ENCODE measurements around the gene HEXA.

Gene HEXA

GRCh38 chr15:72304596-72304995, 71.2 kb downstream of the HEXA start:
- Histone ChIP-seq H3K9me3 (ENCODE audit: insufficient read depth, low read depth, low read length) (no peaks in the 10 kb centered on the region), H3K4me1 (ENCODE audit: insufficient read depth, low read length) (no peaks in the 10 kb centered on the region), H3K27me3 (ENCODE audit: insufficient read depth, low read length) (peaks cover 23% of the 10 kb centered on the region; the same call in 1 of the 2 replicates), H3K36me3 (ENCODE audit: insufficient read depth, low read length) (no peaks in the 10 kb centered on the region), H3K4me3 (ENCODE audit: low read length) (no peak overlapping the region), H3K27ac (ENCODE audit: low read depth, low read length) (no peak overlapping the region), H3K9ac (ENCODE audit: low read depth, low read length) (no peak overlapping the region)
- 88% methylated on average over 7 of the region's 7 CpGs for whole genome bisulfite sequencing

- Histone ChIP-seq H3K27me3 (ENCODE audit: insufficient read depth, low read length) (peaks cover 22% of the 10 kb centered on the region; the same call in 1 of the 2 replicates), H3K4me3 (ENCODE audit: low read length) (no peak overlapping the region), H3K9ac (ENCODE audit: low read depth, low read length) (no peak overlapping the region), H3K4me1 (ENCODE audit: insufficient read depth, low read length) (no peaks in the 10 kb centered on the region), H3K27ac (ENCODE audit: low read depth, low read length) (no peak overlapping the region), H3K9me3 (ENCODE audit: insufficient read depth, low read depth, low read length) (no peaks in the 10 kb centered on the region), H3K36me3 (ENCODE audit: insufficient read depth, low read length) (no peaks in the 10 kb centered on the region)
- WGBS = 62% methylated on average over 1 of the region's 1 CpG
Observed at GRCh38 chr15:72302955-72303354, 72.9 kb downstream of the HEXA start.

All from HUES64 (cell line).